Measurements from ENCODE around the gene VWCE.
A peak's percentile ranks its signal among the peaks of the same experiment; 100 is the strongest.

Gene VWCE

GRCh38 chr11:61294717-61295595 is at the start of gene VWCE:
Gene VWCE, minus strand, starts transcription at chr11:61295316. Its CDS starts 279 bp downstream, at chr11:61295037.
- no peak for TF ChIP-seq POLR2A (IDR thresholded peaks at IDR 0.05; ENCODE audit: low read depth, low read length)
- FAIRE-seq = no peak
- peak; percentile 49 for DNase-seq (ENCODE audit: insufficient read length, low spot score)

- no peak for FAIRE-seq
- DNase-seq (ENCODE audit: insufficient read length, low spot score) = no peak
- no peak for TF ChIP-seq POLR2A (IDR thresholded peaks at IDR 0.05; ENCODE audit: low read depth, low read length)
Observed at GRCh38 chr11:61343792-61344745, 49.0 kb upstream of the VWCE start.

GRCh38 chr11:61342207-61342803 is 47.2 kb upstream of the VWCE start:
- no peak for FAIRE-seq
- no peak for TF ChIP-seq POLR2A (IDR thresholded peaks at IDR 0.05; ENCODE audit: low read depth, low read length)
- DNase-seq (ENCODE audit: insufficient read length, low spot score) = no peak

GRCh38 chr11:61341706-61342105 is 46.6 kb upstream of the VWCE start:
- TF ChIP-seq POLR2A (IDR thresholded peaks at IDR 0.05; ENCODE audit: low read depth, low read length) = no peak
- FAIRE-seq (no peak), DNase-seq (ENCODE audit: insufficient read length, low spot score) (no peak)

GRCh38 chr11:61340979-61341378 is 45.9 kb upstream of the VWCE start:
- FAIRE-seq (no peak), DNase-seq (ENCODE audit: insufficient read length, low spot score) (no peak)
- no peak for TF ChIP-seq POLR2A (IDR thresholded peaks at IDR 0.05; ENCODE audit: low read depth, low read length)

- no peak for TF ChIP-seq POLR2A (IDR thresholded peaks at IDR 0.05; ENCODE audit: low read depth, low read length)
- FAIRE-seq (no peak), DNase-seq (ENCODE audit: insufficient read length, low spot score) (no peak)
Observed at GRCh38 chr11:61339490-61339878, 44.4 kb upstream of the VWCE start.

GRCh38 chr11:61338783-61339489 is 43.8 kb upstream of the VWCE start:
- FAIRE-seq (no peak), DNase-seq (ENCODE audit: insufficient read length, low spot score) (no peak)
- no peak for TF ChIP-seq POLR2A (IDR thresholded peaks at IDR 0.05; ENCODE audit: low read depth, low read length)

- DNase-seq (ENCODE audit: insufficient read length, low spot score) = no peak
- TF ChIP-seq POLR2A (IDR thresholded peaks at IDR 0.05; ENCODE audit: low read depth, low read length) = no peak
- no peak for FAIRE-seq
Observed at GRCh38 chr11:61337706-61338470, 42.8 kb upstream of the VWCE start.

- no peak for TF ChIP-seq POLR2A (IDR thresholded peaks at IDR 0.05; ENCODE audit: low read depth, low read length)
- DNase-seq (ENCODE audit: insufficient read length, low spot score) = peak; percentile 83
- no peak for FAIRE-seq
Observed at GRCh38 chr11:61336171-61336935, 41.2 kb upstream of the VWCE start.

GRCh38 chr11:61335355-61335710 is 40.2 kb upstream of the VWCE start:
- no peak for DNase-seq (ENCODE audit: insufficient read length, low spot score)
- no peak for FAIRE-seq
- no peak for TF ChIP-seq POLR2A (IDR thresholded peaks at IDR 0.05; ENCODE audit: low read depth, low read length)

GRCh38 chr11:61334434-61335354 is 39.6 kb upstream of the VWCE start:
- DNase-seq (ENCODE audit: insufficient read length, low spot score) (peak; percentile 51), FAIRE-seq (no peak)
- no peak; the same call in 1 of the 2 replicates for TF ChIP-seq POLR2A (IDR thresholded peaks at IDR 0.05; ENCODE audit: low read depth, low read length)
